HepG2 (cell line): ENCODE measurements around the gene IKZF4. TPM values are rescaled to one million over a fixed set of nuclear protein-coding genes. Genes with fewer than 3 reads are reported as not detected.
A peak's percentile ranks its signal among the peaks of the same experiment; 100 is the strongest.

ENCODE experiments used
- AHR ChIP-seq: IDR thresholded peaks from 2 replicates; pipeline ENCODE4 v1.6.1; 2018; ENCODE audit warnings: missing genetic modification reagents, missing compliant biosample characterization
- ASH2L ChIP-seq: fragments of 300-600, 200-600 bp; sonication (generic); IDR thresholded peaks from 2 replicates; pipeline ENCODE4 v1.7.0; 2017; ENCODE audit warnings: low read depth, mild to moderate bottlenecking, moderate library complexity, mixed read lengths, low read length; ENCODE audit not compliant: insufficient read length
- BCL6 ChIP-seq: IDR thresholded peaks from 2 replicates; pipeline ENCODE4 v1.6.1; 2016; ENCODE audit warnings: missing genetic modification reagents, missing compliant biosample characterization
- FIP1L1 ChIP-seq: fragments of 200-400 bp; formaldehyde crosslinking; IDR thresholded peaks from 2 replicates; pipeline ENCODE4 v1.6.1; 2018; ENCODE audit warnings: low read depth, mild to moderate bottlenecking, low read length, moderate library complexity, borderline replicate concordance; ENCODE audit not compliant: insufficient read depth
- FOSL2 ChIP-seq: sonication (generic); formaldehyde crosslinking; IDR thresholded peaks from 2 replicates; pipeline ENCODE4 v1.4.0; 2020; ENCODE audit warnings: missing genetic modification reagents
- GATAD1 ChIP-seq: IDR thresholded peaks from 2 replicates; pipeline ENCODE4 v1.6.1; 2016; ENCODE audit warnings: missing genetic modification reagents, missing compliant biosample characterization
- GATAD2A ChIP-seq: IDR thresholded peaks from 2 replicates; pipeline ENCODE4 v1.6.1; 2016
- HOXA3 ChIP-seq: sonication (generic); formaldehyde crosslinking; IDR thresholded peaks from 2 replicates; pipeline ENCODE4 v1.5.0; 2020; ENCODE audit warnings: missing genetic modification reagents
- KAT8 ChIP-seq: IDR thresholded peaks from 2 replicates; pipeline ENCODE4 v1.6.1; 2016; ENCODE audit warnings: missing genetic modification reagents, missing compliant biosample characterization
- MBD4 ChIP-seq: IDR thresholded peaks from 2 replicates; pipeline ENCODE4 v1.6.1; 2012; ENCODE audit warnings: low read length, inconsistent platforms, borderline replicate concordance
- POLR2G ChIP-seq: fragments of 200-400 bp; formaldehyde crosslinking; IDR thresholded peaks from 2 replicates; pipeline ENCODE4 v1.6.1; 2018; ENCODE audit warnings: mild to moderate bottlenecking, low read depth, low read length, moderate library complexity
- RFXAP ChIP-seq: sonication (generic); formaldehyde crosslinking; IDR thresholded peaks from 2 replicates; pipeline ENCODE4 v1.4.0; 2020; ENCODE audit warnings: missing genetic modification reagents, borderline replicate concordance
- SRY ChIP-seq: sonication (generic); formaldehyde crosslinking; IDR thresholded peaks from 2 replicates; pipeline ENCODE4 v1.8.0; 2022; ENCODE audit warnings: mild to moderate bottlenecking, missing genetic modification reagents
- TAF1 ChIP-seq: sonication (generic); formaldehyde crosslinking; IDR thresholded peaks from 2 replicates; pipeline ENCODE4 v1.4.0; 2020; ENCODE audit warnings: missing genetic modification reagents
- ZBTB26 ChIP-seq: IDR thresholded peaks from 2 replicates; pipeline ENCODE4 v1.6.1; 2016; ENCODE audit warnings: missing compliant biosample characterization, missing genetic modification reagents, borderline replicate concordance
- ZBTB40 ChIP-seq, 2 experiments: fragments of 450-650 bp in 1 of 2; sonication (generic) in 1 of 2; formaldehyde crosslinking in 1 of 2; IDR thresholded peaks; 2 replicates each; pipeline versions ENCODE4 v1.6.1 to v1.8.0; 2016 to 2022; ENCODE audit warnings: antibody characterized with exemption in 1 of 2, mild to moderate bottlenecking in 1 of 2, missing genetic modification reagents in 1 of 2
- ZNF101 ChIP-seq: sonication (generic); formaldehyde crosslinking; IDR thresholded peaks from 2 replicates; pipeline ENCODE4 v1.4.0; 2020; ENCODE audit warnings: mild to moderate bottlenecking, low read depth, missing genetic modification reagents, borderline replicate concordance
- ZNF3 ChIP-seq: IDR thresholded peaks from 2 replicates; pipeline ENCODE4 v1.7.0; 2017; ENCODE audit warnings: inconsistent platforms
- ZNF333 ChIP-seq: sonication (generic); formaldehyde crosslinking; IDR thresholded peaks from 2 replicates; pipeline ENCODE4 v1.4.0; 2020; ENCODE audit warnings: mild to moderate bottlenecking, missing genetic modification reagents, borderline replicate concordance
- ZNF740 ChIP-seq: sonication (generic); formaldehyde crosslinking; IDR thresholded peaks from 2 replicates; pipeline ENCODE4 v1.4.0; 2020; ENCODE audit warnings: missing genetic modification reagents
- polyA plus RNA-seq, 8 experiments: library from polyadenylated mRNA; depleted of rRNA in 3 of 8; stranded (reverse) in 7 of 8; unstranded in 1 of 8; fragments of >200 nt; fragmentation: Illumina TruSeq in 4 of 8; extraction: Trizol in 4 of 8; gene quantifications; 2 replicates each; pipeline versions ENCODE4 v1.2.1 to v1.2.3, GENCODE V29; 2011 to 2016; ENCODE audit warnings: low read depth in 4 of 8, missing spikeins in 1 of 8, mixed read lengths in 1 of 8; ENCODE audit not compliant: insufficient read depth in 1 of 8
- total RNA-seq, 5 experiments: library from RNA; depleted of rRNA; stranded (reverse); fragments of >200 nt; fragmentation: Illumina TruSeq; extraction: Trizol; gene quantifications; 2 replicates each; pipeline ENCODE4 v1.2.3, GENCODE V29; 2016; ENCODE audit warnings: low read depth in 1 of 5

IKZF4 gene
- total and polyA plus RNA-seq, 2 of the 13 experiments (the other 11 are each of a cell fraction or from before 2014, with no cell fraction given), result 0.58 to 2.2 TPM

- TF ChIP-seq SRY (CRISPR knock-in tag) (peak; percentile 11; the same call in 1 of the 2 replicates), ZBTB40 (IDR thresholded peaks at IDR 0.05) (no peak), ZBTB40 (CRISPR knock-in tag; IDR thresholded peaks at IDR 0.05) (peak; percentile 68; the same call in 1 of the 2 replicates), ZNF333 (CRISPR knock-in tag) (peak; percentile 76; the same call in 1 of the 2 replicates), ZNF3 (no peak), HOXA3 (peak; percentile 59; the same call in 1 of the 2 replicates), GATAD1 (CRISPR knock-in tag) (peak; percentile 77; the same call in 1 of the 2 replicates), ASH2L (peak; percentile 72), POLR2G (peak; percentile 98), MBD4 (no peak), GATAD2A (CRISPR knock-in tag) (peak; percentile 38), KAT8 (CRISPR knock-in tag) (peak; percentile 83), AHR (CRISPR knock-in tag) (peak; percentile 84; the same call in 1 of the 2 replicates), RFXAP (CRISPR knock-in tag) (peak; percentile 90), FOSL2 (peak; percentile 66), BCL6 (CRISPR knock-in tag) (peak; percentile 51; the same call in 1 of the 2 replicates), FIP1L1 (no peak), ZNF740 (CRISPR knock-in tag) (no peak), ZNF101 (CRISPR knock-in tag) (0 out of 2 replicates have a peak, but pooled peaks have one; percentile 50), TAF1 (CRISPR knock-in tag) (peak; percentile 93), ZBTB26 (CRISPR knock-in tag) (peak; percentile 80; the same call in 1 of the 2 replicates)
Observed at GRCh38 chr12:55973599-55974307, 47.1 kb upstream of the IKZF4 start, which contains the start of gene RAB5B (continued).
